Mammary epithelial cell (primary cell): ENCODE data around the gene COBL.

Source experiments
- CTCF ChIP-seq, 2 donors: IDR thresholded peaks in 1 of 2; conservative IDR thresholded peaks in 1 of 2; 2 replicates each; pipeline ENCODE4 v1.5.1; 2011 to 2012; ENCODE audit warnings: inconsistent platforms in 2 of 2, low read length in 2 of 2, mild to moderate bottlenecking in 2 of 2, control low read depth in 1 of 2, low read depth in 1 of 2; ENCODE audit not compliant: insufficient read depth in 1 of 2; ENCODE audit errors: extremely low read depth in 1 of 2
- EZH2 ChIP-seq: IDR thresholded peaks from 2 replicates; pipeline ENCODE4 v1.6.1; 2012; ENCODE audit warnings: low read length, inconsistent platforms, borderline replicate concordance

GRCh38 chr7:51150193-51150592 is 166.4 kb downstream of the COBL start:
- no peak for TF ChIP-seq CTCF (conservative IDR thresholded peaks at IDR 0.05 in 1 of 2, IDR thresholded peaks at IDR 0.05 in 1 of 2; ENCODE audit: extremely low read depth in 1 of 2, insufficient read depth in 1 of 2, low read depth in 1 of 2, low read length in 2 of 2)
- no peak for TF ChIP-seq EZH2
